GM12891 (cell line): ENCODE measurements around the gene NOTCH1.

Experiments used
- PAX5 ChIP-seq: IDR thresholded peaks from 2 replicates; pipeline ENCODE4 v1.6.1; 2011; ENCODE audit warnings: low read length, moderate library complexity, mild to moderate bottlenecking; ENCODE audit not compliant: insufficient read depth, severe bottlenecking
- POLR2A ChIP-seq: IDR thresholded peaks from 2 replicates; pipeline ENCODE4 v1.6.1; 2011; ENCODE audit warnings: low read depth, low read length, control low read depth
- POLR2AphosphoS5 ChIP-seq: IDR thresholded peaks from 2 replicates; pipeline ENCODE4 v1.6.1; 2011; ENCODE audit warnings: low read depth, low read length, control low read depth
- POU2F2 ChIP-seq: IDR thresholded peaks from 2 replicates; pipeline ENCODE4 v1.6.1; 2011; ENCODE audit warnings: low read depth, mild to moderate bottlenecking, control low read depth, low read length, moderate library complexity
- SPI1 ChIP-seq: IDR thresholded peaks from 2 replicates; pipeline ENCODE4 v1.6.1; 2011; ENCODE audit warnings: low read depth, low read length, control low read depth
- TAF1 ChIP-seq: IDR thresholded peaks from 2 replicates; pipeline ENCODE4 v1.6.1; 2011; ENCODE audit warnings: low read depth, low read length, control low read depth

DNA sequence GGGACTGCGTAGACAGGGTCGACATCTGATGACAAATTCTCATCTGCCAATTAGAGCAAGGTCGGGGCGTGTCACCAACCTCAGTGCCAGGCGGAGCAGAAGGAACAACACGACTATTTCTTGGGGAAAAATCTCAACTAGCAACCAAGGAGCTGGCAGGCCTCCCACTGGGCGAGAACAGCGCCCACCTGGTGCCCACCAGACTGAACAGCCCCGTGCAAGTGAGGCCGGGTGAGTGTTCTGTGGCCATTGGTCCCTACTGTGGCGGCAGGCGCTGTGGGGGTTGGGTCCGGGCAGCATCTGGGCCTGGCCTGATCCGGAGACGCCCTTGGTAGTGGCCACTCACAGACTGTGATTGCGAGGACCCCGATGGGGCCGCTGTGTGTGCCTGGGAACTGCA, 11.5 kb downstream of the NOTCH1 start:
- TF ChIP-seq POLR2A (no peak), POU2F2 (no peak), POLR2AphosphoS5 (no peak), TAF1 (no peak), SPI1 (no peak), PAX5 (no peak)
